IMR-90 (cell line): ENCODE results near the gene HEXIM1.

ENCODE experiments used
- CHD1 ChIP-seq: IDR thresholded peaks from 2 replicates; pipeline ENCODE4 v1.6.1; 2012; ENCODE audit warnings: low read depth, low read length, improper control_type of control experiment
- MAFK ChIP-seq: IDR thresholded peaks from 2 replicates; pipeline ENCODE4 v1.6.1; 2012; ENCODE audit warnings: low read depth, low read length, improper control_type of control experiment
- NFE2L2 ChIP-seq: fragments of 150-350 bp; IDR thresholded peaks from 2 replicates; pipeline ENCODE4 v1.6.1; 2016; ENCODE audit warnings: low read depth, mild to moderate bottlenecking, low read length
- POLR2A ChIP-seq: IDR thresholded peaks from 2 replicates; pipeline ENCODE4 v1.6.1; 2012; ENCODE audit warnings: mild to moderate bottlenecking, low read depth, low read length
- RCOR1 ChIP-seq: IDR thresholded peaks from 2 replicates; pipeline ENCODE4 v1.6.1; 2012; ENCODE audit warnings: mild to moderate bottlenecking, low read length, improper control_type of control experiment; ENCODE audit not compliant: insufficient replicate concordance
- SMC3 ChIP-seq: fragments of 150-350 bp; IDR thresholded peaks from 2 replicates; pipeline ENCODE4 v1.6.1; 2016; ENCODE audit warnings: low read depth, mild to moderate bottlenecking, antibody characterized with exemption, low read length, moderate library complexity
- TF ChIP-seq, protein P1 (sequence below): conservative IDR thresholded peaks from 2 replicates; pipeline ENCODE4 v1.5.1; 2012; ENCODE audit warnings: mild to moderate bottlenecking, low read depth, low read length, improper control_type of control experiment

DNA sequence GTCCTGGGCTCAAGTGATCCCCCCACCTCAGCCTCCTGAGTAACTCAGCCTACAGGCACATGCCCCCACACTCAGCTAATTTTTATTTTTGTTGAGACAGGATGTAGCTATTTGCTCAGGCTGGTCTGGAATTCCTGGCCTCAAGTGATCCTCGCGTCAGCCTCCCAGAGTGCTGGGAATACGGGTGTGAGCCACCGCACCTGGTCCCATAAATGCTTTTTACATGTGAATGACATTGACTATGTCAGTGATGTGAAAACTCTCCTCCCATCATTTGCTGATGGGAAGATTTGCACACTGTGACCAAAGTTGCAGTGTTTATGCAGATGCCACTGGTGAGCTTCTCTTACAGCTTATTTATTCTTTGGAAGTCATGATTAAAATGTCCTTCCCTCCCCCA is 30.9 kb upstream of the HEXIM1 start:
- TF ChIP-seq, protein P1, sequence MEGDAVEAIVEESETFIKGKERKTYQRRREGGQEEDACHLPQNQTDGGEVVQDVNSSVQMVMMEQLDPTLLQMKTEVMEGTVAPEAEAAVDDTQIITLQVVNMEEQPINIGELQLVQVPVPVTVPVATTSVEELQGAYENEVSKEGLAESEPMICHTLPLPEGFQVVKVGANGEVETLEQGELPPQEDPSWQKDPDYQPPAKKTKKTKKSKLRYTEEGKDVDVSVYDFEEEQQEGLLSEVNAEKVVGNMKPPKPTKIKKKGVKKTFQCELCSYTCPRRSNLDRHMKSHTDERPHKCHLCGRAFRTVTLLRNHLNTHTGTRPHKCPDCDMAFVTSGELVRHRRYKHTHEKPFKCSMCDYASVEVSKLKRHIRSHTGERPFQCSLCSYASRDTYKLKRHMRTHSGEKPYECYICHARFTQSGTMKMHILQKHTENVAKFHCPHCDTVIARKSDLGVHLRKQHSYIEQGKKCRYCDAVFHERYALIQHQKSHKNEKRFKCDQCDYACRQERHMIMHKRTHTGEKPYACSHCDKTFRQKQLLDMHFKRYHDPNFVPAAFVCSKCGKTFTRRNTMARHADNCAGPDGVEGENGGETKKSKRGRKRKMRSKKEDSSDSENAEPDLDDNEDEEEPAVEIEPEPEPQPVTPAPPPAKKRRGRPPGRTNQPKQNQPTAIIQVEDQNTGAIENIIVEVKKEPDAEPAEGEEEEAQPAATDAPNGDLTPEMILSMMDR: no peak
- no peak for TF ChIP-seq MAFK
- no peak for TF ChIP-seq NFE2L2
- TF ChIP-seq POLR2A: no peak
- no peak for TF ChIP-seq RCOR1
- TF ChIP-seq SMC3: no peak
- TF ChIP-seq CHD1: no peak
